HG03354 (cell line): ENCODE results near the gene CD300A.

Source experiments
- ATAC-seq: cut with Tn5 transposase; IDR thresholded peaks from one replicate; pipeline ENCODE4 v1.9.1; 2021; ENCODE audit warnings: mild to moderate bottlenecking; ENCODE audit not compliant: unreplicated experiment, poor library complexity, severe bottlenecking

CD300A gene

DNA sequence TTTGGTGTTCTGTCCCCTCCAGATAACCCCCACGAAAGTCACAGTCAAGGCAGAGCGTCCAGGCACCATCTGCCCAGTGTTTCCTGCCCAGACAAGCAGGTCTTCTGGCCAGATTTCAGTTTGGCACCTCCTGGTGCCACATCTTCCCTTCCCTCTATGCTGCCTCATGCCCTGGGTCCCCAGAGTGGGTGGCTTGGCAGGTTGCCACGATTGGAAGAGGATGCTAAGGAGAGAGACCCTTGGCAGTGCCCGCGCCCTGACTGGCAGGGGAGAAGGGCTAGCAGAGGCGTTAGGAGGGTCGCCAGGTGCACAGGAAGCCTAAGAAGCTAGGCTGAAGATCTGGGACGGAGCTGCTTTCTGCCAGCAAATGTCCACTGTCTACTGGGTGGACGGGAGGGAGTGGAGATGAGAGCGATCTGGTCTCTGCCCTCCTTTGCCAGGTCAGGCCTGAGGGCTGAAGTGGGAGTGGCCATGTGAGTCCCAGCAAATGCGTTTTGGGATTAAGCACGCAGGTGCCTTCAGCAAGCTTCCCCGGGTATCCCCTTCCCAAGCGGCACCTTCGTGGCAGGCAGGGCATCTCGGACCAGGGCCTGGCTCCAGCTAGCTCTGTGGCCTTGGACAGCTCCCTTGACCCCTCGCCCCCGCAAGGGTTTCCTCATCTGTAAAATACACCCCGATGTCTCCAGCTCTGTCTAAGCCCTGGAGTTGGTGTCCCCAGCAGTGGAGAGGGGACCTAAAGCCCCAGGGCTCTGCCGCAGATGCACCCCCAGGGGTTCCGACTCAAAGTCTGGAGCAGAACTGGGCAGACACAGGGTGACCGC lies 13.4 kb upstream of the CD300A start:
- no peak for ATAC-seq

DNA sequence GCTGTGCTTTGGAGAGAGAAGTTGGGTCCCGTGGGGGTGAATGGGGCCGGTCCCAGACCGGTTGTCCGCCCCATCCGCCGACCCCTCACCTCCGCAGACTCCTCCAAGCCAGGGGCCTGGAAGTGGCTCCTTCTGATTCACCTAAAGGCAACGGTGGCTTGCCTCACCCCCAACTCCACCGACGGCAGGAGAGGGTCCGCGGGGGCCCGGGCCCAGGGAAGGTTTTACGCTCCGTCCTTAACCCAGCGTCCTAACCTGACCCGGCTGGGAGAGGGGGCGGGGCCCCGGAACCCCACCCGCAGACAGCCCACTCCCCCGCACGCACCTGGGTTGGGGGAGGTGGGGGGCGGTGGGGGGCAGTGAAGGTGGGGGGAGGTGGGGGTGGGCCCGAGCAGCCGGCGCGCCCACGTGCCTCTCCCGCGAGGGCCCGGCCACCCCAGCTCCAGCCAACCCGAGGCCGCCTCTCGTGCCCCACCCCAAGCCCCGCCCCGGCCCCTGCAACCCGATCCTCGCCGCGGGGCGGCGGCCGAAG lies 12.7 kb upstream of the CD300A start:
- ATAC-seq, result peak; percentile 34

DNA sequence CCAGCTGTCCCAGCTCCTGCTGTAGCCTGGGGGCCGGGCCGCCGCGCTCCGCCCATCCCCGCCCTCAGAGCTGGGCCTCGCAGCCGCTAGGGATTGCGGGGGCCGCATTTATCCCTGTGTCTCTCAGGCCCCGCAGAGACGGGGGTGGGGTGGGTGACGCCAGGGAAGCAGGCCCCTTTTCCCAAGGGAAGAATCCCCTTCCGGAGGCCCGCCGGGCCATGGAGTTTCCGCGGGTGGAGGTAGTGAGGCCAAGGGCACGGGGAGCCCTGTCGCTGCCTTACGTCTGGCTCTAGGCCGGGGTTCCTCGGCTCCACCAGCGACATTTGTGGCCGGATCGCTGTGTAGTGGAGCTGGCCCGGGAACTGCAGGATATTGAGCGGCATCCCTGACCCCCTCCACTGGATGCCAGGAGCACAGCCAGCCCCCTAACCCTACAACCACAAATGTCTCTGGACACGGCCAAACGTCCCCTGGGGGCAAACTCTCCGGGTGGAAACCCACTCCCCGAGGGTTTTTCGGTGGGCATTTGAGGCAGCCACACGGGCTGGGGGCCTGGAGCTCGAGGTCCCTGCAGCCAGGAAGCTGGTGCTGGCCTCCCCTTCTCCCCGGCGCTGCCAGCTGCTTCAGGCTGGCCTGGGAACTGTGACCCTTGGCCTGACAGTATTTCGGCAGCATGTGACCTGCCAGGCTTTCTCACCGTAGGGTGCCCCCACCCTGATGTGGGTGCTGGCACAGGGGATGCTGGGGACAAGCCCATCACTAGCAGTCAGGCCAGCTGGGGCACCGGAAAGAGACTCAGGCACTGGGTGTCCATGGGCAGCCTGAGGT lies 12.0 kb upstream of the CD300A start:
- peak; percentile 91 for ATAC-seq

DNA sequence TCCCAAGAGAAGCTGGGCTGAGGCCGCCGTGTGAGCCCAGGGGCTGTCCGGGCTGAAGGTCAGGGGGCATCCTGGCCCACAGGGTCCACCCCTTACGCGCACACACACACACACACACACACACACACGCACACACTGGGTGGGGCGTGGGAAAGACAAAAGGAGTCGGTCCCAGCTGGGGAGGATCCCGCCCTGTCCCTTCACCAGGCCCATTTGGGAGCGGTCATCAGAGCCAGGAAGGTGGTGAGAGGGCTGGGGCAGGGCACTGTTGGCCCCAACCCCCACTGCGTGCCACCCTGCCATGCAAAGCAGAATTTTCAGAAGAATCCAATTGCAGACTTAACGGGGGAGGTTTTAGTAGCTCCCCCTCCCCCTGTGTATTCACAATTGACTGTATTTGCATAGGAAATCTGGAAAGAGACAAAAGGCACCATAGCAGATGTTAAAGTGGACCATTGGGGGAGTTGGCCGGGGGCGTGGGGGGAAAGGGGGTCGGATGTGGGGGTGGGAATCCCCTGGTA lies 11.3 kb upstream of the CD300A start:
- ATAC-seq, result no peak

DNA sequence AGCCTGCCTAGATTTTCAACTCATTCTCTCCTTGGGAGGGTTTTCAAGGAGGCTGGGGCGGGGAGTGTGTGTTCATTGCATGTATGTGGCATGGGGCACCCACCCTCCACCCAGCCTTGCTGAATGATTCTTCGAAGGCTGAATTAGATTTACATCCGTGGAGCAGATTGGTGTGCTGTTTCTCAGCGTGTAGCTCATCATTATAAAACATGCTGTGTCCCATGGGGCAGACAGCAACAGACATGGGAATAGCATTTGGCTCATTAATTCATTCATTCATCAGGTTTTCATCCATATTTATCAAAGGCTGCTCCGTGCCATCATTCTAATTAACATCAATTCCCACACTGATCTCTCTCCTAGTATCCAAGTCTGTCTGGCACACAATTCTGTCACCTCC lies 10.6 kb upstream of the CD300A start:
- no peak for ATAC-seq

DNA sequence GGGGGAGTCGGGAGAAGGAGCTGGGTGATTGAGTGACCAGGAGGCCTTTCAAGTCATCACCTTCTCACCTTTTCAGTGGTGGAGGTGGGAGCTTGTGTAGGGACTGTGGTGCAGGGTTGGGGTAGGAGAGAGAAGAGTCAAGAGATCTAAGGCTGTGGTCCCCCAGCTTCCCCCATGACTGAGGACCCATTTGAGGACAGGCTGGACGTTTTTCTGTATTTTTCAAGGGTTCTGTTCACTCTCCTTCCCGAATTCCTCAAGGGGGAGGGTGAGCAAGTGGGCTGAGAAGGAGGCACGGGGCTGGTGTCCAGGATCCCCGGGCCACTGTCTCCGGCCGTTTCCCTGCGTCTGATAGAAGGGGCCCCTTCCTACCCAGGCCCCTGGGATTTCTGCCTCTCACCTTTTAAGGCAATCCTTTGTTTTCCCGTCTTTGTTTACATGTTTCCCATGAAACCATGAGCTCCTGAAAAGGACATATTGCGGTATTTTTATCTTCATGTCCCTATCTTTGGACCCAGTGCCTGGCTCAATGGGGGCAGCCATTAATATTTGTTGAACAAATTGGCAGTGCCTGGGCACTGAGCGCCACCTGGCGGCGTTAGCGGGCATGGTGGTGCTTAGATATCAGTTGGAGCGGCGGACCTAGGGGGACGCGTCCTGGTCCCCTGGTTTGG lies 9.2 kb upstream of the CD300A start:
- no peak for ATAC-seq

DNA sequence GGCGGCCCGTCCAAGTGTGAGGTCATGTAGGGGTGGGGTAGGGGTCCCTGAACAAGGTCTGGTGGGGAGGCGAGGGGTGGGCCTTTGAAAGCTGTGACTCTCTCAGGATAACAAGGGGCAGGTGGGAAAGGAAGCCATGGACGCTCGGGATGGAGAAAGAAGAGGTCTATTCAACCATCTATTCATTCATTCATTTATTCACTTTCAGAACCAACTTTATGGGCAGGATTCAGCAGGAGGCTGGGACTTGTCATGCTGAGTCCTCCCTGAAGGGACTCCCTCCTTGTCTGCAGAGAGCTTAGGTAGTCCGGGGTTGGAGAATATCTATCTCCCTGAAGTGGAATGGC lies 8.6 kb upstream of the CD300A start:
- no peak for ATAC-seq

DNA sequence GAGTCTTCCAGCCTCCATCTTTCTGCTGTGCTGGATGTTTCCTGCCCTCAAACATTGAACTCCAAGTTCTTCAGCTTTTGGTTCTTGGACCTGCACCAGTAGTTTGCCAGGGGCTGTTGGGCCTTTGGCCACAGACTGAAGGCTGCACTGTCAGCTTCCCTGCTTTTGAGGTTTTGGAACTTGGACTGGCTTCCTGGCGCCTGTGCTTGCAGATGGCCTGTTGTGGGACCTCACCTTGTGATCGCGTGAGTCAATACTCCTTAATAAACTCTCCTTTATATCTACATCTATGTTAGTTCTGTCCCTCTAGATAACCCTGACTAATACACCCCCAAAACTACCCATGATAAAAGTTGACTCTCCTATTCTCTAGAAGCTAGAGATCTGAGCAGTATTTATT lies 7.6 kb upstream of the CD300A start:
- ATAC-seq, result no peak

DNA sequence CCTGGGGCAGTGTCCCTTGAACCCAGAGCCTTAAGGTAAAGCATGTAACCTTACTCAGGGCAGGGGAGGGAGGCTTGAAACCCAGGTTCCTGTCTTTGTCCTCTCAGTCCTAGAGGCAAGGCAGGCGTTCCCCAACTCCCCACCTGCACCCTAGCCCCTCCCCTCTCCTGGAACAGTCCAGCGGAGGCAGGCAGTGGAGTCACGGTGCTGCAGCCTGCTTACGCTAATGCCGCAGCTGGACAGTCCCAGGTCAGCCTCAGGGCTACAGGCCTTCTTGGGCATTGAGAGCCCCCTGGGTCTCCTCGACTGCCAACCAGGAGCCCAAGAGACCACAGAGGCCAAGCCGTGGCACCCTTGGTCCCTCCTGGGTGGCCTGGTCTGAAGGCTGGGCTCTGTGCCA lies 6.8 kb upstream of the CD300A start:
- ATAC-seq, result no peak

DNA sequence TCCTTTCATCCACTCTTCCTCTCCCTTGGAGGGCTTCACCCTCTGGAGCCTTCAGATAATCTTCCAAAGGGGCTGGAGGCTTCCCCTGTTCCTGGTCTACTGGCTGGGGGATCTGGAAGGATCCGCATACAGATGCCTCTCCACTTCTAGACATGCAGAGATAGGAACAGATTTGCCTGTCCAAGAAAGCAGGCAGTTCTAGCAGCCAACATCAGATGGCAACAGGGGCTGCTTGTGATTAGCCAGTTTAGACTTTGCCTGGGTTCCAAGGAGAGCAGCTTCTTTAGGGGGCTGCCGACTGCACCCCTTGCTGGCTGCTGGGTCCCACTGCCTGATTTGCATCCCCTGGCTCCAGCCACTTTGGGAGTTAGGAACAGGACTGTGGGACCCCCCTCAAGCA lies 6.2 kb upstream of the CD300A start:
- no peak for ATAC-seq

DNA sequence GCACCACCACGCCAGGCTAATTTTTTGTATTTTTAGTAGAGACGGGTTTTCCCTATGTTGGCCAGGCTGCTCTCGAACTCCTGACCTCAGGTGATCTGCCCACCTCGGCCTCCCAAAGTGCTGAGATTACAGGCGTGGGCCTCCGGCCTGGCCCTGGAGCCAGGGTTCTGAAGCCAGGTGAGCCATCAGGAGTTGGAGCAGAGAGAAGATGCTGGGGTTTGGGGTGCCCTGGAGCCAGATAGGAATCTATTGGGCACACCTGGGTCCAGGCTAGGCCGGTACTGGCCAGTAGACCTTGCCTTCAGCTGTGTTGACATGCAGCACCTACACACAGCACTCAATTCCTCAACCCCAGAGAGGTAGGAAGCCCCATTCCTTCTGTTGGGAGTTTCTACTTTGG lies 5.4 kb upstream of the CD300A start:
- ATAC-seq, result no peak

DNA sequence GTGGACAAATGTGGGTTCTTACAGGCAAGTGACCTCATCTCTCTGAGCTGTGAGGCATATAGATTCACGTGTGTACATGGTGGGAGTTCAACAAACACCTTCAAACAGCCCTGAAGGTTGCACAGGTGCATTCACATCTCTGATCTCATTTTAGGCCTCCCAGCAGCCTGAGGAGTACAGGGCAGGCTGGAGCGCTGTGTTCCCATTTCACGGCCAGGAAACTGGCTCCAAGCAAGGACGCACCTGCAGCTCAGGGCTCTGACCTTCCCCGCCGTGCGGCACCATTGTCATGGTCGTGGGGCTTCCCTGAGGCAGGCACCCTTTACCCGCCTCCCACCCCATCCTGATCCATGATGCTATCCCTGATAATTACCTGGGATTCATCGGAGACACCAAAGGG lies 4.8 kb upstream of the CD300A start:
- ATAC-seq, result no peak

DNA sequence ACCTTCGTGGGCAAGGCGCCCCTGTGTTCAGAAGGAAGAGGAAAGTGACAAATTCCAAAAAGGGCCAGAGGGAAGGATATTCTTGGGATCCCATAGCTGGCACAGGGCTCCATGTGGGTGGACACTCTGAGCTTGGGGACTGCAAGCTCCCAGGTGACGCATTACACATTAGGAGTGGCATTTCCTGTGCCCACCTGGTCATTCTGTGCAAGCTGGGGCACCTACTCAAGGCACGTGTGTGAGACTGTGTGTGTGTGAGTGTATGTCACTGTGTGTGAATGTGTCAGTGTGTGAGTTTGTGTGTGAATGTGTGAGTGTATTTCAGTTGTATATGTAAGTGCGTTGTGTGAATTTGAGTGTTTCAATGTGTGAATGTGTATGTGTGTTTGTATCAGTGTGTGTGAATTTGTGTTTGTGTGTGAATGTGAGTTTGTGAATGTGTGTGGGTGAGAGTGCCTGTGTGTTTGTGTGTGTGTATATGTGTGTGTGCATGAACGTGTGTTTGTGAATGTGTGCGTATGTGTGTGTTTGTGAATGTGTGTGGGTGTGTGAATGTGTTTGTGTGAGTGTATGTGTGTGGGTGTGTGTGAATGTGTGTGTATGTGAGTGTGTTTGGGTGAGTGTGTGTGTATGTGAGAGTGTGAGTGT lies 1.6 kb upstream of the CD300A start:
- ATAC-seq, result no peak

DNA sequence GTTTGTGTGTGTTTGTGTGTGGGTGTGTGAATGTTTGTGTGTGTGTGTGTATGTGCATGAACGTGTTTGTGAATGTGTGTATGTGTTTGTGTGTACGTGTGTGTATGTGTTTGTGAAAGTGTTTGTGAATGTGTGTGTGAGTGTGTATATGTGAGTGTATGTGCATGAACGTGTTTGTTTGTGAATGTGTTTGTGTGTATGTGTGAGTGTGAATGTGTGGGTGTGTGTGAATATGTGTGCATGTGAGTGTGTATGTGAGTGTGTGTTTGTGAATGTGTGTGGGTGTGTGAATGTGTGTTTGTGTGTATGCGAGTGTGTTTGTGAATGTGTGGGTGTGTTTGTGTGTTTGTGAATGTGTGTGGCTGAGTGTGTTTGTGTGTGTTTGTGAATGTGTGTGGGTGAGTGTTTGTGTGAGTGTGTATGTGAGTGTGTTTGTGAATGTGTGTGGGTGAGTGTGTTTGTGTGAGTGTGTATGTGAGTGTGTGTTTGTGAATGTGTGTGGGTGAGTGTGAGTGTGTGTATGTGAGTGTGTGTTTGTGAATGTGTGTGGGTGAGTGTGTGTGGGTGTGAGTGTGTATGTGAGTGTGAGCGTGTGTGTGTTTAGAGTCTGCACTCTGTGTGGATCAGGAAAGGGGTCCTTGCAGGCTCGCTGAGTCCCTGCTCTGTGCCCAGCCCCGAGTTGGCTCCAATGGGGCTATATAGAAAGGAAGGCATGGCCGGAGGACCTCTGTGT lies 890 bp upstream of the CD300A start:
- no peak for ATAC-seq

DNA sequence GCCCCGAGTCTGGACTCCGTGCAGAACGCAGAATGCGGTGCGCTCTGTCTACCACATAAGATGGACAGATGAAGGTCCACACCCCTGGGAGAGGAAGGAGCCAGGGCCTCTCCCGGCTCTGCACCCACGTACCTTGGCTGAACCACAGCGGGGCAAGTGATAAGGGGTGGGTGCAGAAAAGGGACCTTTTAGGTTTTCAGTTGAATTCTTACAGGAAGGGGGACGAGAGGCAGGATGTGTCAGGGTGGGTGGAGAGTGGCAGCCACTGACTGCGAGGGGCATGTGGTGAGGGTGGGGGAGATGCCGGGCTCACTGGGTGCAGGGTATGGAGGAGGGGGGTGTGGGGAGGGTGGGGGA lies 372 bp downstream of the CD300A start:
- no peak for ATAC-seq

DNA sequence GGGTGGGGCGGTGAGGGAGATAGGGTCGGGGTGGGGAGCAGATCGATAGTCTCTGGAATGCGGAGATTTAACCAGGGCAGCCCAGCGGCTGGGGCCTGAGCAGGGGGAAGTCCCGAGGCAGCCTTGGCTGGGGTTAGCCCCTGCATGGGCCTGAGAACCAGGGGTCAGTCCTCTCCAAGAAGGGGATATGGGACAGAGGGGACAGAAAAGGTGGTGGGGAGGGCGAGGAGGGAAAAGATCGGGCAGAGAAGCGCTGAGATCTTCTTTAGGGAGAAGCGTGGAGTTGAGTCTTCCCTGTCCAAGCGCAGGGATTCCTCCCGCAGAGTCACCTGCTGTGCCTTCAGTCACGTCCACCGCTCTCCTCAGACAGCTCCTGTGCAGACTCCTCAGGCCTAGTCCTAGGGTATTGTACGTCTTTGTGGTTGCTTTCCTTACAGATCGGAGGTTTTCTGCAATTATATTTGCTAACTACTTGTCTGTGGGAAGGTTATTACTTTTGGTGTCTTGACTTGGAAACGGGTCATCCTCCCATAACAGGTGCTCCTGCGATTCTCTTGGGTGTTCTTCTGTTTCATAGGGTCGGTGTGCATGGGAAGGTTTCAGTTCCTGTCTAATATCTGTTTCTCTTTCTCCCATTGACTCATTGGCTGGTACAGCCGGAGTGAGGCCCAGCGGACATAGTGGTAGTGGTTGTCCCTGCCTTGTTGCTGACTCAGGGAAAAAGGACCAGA lies 952 bp downstream of the CD300A start:
- peak; percentile 72 for ATAC-seq

DNA sequence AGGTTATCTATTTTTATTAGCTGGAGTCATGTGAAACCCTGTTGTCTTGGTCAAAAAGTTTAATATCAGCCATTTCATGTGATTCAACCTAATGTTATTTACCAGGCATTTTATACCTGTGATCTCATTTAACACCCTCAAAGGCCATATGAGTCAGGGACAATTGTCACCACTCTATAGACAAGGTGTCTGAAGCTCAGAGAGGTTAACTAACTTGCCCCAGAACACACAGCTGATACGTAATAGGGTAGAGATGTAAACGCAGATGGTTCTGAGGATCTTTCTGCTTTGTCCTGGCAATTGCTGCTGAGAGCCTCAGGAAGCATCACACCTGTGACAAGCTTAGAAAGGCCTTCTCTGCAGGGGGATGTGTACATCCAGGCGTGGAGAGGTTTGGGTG lies 4.9 kb downstream of the CD300A start:
- no peak for ATAC-seq

DNA sequence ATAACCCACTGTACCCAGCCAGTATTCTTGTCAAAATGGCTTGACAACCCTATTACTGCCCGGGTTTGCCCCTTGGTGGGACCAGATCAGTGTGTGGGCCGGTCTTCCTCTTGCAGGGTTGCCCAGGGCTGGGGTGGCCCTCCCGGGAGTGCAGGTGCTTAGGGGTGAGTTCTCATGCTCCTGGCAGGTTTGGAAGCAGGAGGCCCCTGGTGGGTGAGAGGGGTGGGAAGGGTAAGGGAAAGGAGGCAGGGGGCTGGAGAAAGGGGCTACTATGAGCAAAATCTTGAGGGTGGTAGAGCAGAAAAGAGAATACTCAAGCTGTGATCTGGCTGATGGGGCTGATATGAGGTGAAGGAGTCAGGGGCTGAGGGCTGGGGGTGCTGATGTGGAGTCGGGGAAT lies 6.5 kb downstream of the CD300A start:
- ATAC-seq, result no peak

DNA sequence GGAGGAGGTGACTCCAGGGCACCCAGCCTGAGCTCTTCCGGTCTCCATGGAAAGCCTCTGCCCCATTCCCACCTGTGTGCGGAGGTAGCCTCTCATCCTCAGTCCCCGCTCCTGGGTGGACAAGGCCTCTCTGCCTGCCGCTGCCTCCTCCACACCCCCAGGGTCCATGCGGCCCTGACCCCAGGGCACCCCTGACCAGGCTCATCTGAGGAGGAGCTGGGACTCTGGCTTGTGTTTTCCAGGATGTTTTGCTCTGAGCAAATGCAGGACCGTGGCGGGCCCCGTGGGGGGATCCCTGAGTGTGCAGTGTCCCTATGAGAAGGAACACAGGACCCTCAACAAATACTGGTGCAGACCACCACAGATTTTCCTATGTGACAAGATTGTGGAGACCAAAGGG lies 6.9 kb downstream of the CD300A start:
- ATAC-seq, result no peak
